Measurements from ENCODE around the gene ATOH8.

Gene ATOH8

GRCh38 chr2:85789271-85789670, 35.5 kb downstream of the ATOH8 start:
- H3K4me3 Mint-ChIP-seq = no peak overlapping the region
- H3K27ac Mint-ChIP-seq = no peak overlapping the region
- peaks cover 49% of the 10 kb centered on the region for H3K27me3 Mint-ChIP-seq
- no peaks in the 10 kb centered on the region for H3K9me3 Mint-ChIP-seq
- no peak for ATAC-seq
- peaks cover 14% of the 10 kb centered on the region for H3K4me1 Mint-ChIP-seq
- no peaks in the 10 kb centered on the region for H3K36me3 Mint-ChIP-seq

- no peaks in the 10 kb centered on the region for H3K9me3 Mint-ChIP-seq
Observed at GRCh38 chr2:85790032-85790431, 36.2 kb downstream of the ATOH8 start.

GRCh38 chr2:85790499-85791188, 36.9 kb downstream of the ATOH8 start:
- no peaks in the 10 kb centered on the region for H3K9me3 Mint-ChIP-seq
- no peak for ATAC-seq
- no peaks in the 10 kb centered on the region for H3K36me3 Mint-ChIP-seq
- H3K4me1 Mint-ChIP-seq = peaks cover 5% of the 10 kb centered on the region
- peaks cover 55% of the 10 kb centered on the region for H3K27me3 Mint-ChIP-seq
- H3K4me3 Mint-ChIP-seq = no peak overlapping the region
- H3K27ac Mint-ChIP-seq = no peak overlapping the region

More at GRCh38 chr2:85790032-85790431, 36.2 kb downstream of the ATOH8 start:
- Mint-ChIP-seq H3K4me1 (peaks cover 11% of the 10 kb centered on the region), H3K4me3 (no peak overlapping the region), H3K27me3 (peaks cover 51% of the 10 kb centered on the region), H3K36me3 (no peaks in the 10 kb centered on the region), H3K27ac (no peak overlapping the region)
- ATAC-seq = no peak

- H3K27me3 Mint-ChIP-seq = peaks cover 55% of the 10 kb centered on the region
- no peaks in the 10 kb centered on the region for H3K36me3 Mint-ChIP-seq
- H3K4me3 Mint-ChIP-seq = no peak overlapping the region
- no peaks in the 10 kb centered on the region for H3K9me3 Mint-ChIP-seq
- no peak overlapping the region for H3K27ac Mint-ChIP-seq
- no peaks in the 10 kb centered on the region for H3K4me1 Mint-ChIP-seq
- no peak for ATAC-seq
Observed at GRCh38 chr2:85791704-85792565, 38.1 kb downstream of the ATOH8 start.

GRCh38 chr2:85792783-85793441, 39.1 kb downstream of the ATOH8 start:
- Mint-ChIP-seq H3K4me3 (no peak overlapping the region), H3K9me3 (no peaks in the 10 kb centered on the region), H3K27me3 (peaks cover 55% of the 10 kb centered on the region), H3K27ac (no peak overlapping the region), H3K4me1 (no peaks in the 10 kb centered on the region), H3K36me3 (no peaks in the 10 kb centered on the region)
- no peak for ATAC-seq

- no peaks in the 10 kb centered on the region for H3K9me3 Mint-ChIP-seq
- H3K36me3 Mint-ChIP-seq = no peaks in the 10 kb centered on the region
- H3K27me3 Mint-ChIP-seq = peaks cover 57% of the 10 kb centered on the region
- no peak overlapping the region for H3K27ac Mint-ChIP-seq
- no peaks in the 10 kb centered on the region for H3K4me1 Mint-ChIP-seq
- H3K4me3 Mint-ChIP-seq = no peak overlapping the region
- no peak for ATAC-seq
Observed at GRCh38 chr2:85793584-85793983, 39.8 kb downstream of the ATOH8 start.

- Mint-ChIP-seq H3K27ac (no peak overlapping the region), H3K4me3 (no peak overlapping the region), H3K9me3 (no peaks in the 10 kb centered on the region), H3K27me3 (peaks cover 58% of the 10 kb centered on the region), H3K36me3 (no peaks in the 10 kb centered on the region), H3K4me1 (no peaks in the 10 kb centered on the region)
- ATAC-seq = no peak
Observed at GRCh38 chr2:85794038-85794441, 40.2 kb downstream of the ATOH8 start.

GRCh38 chr2:85794491-85795121, 40.8 kb downstream of the ATOH8 start:
- Mint-ChIP-seq H3K4me3 (no peak overlapping the region), H3K27ac (no peak overlapping the region), H3K4me1 (no peaks in the 10 kb centered on the region), H3K9me3 (no peaks in the 10 kb centered on the region), H3K36me3 (no peaks in the 10 kb centered on the region), H3K27me3 (peaks cover 63% of the 10 kb centered on the region)
- ATAC-seq = peak; percentile 18

- Mint-ChIP-seq H3K27me3 (peaks cover 68% of the 10 kb centered on the region), H3K4me1 (no peaks in the 10 kb centered on the region), H3K9me3 (no peaks in the 10 kb centered on the region), H3K4me3 (no peak overlapping the region), H3K27ac (no peak overlapping the region), H3K36me3 (no peaks in the 10 kb centered on the region)
- ATAC-seq = no peak
Observed at GRCh38 chr2:85795331-85796045, 41.7 kb downstream of the ATOH8 start.

- Mint-ChIP-seq H3K27ac (no peak overlapping the region), H3K9me3 (peaks cover 2% of the 10 kb centered on the region), H3K4me3 (no peak overlapping the region), H3K36me3 (no peaks in the 10 kb centered on the region), H3K4me1 (no peaks in the 10 kb centered on the region), H3K27me3 (peaks cover 68% of the 10 kb centered on the region)
- no peak for ATAC-seq
Observed at GRCh38 chr2:85796046-85796340, 42.2 kb downstream of the ATOH8 start.

GRCh38 chr2:85796341-85797262, 42.8 kb downstream of the ATOH8 start:
- no peak overlapping the region for H3K27ac Mint-ChIP-seq
- H3K27me3 Mint-ChIP-seq = peaks cover 67% of the 10 kb centered on the region
- no peak overlapping the region for H3K4me3 Mint-ChIP-seq
- ATAC-seq = no peak
- no peaks in the 10 kb centered on the region for H3K36me3 Mint-ChIP-seq
- H3K9me3 Mint-ChIP-seq = peaks cover 2% of the 10 kb centered on the region
- H3K4me1 Mint-ChIP-seq = no peaks in the 10 kb centered on the region

- Mint-ChIP-seq H3K27ac (no peak overlapping the region), H3K27me3 (peaks cover 60% of the 10 kb centered on the region), H3K36me3 (no peaks in the 10 kb centered on the region), H3K4me1 (no peaks in the 10 kb centered on the region), H3K9me3 (peaks cover 2% of the 10 kb centered on the region), H3K4me3 (no peak overlapping the region)
- ATAC-seq = no peak
Observed at GRCh38 chr2:85797263-85797660, 43.5 kb downstream of the ATOH8 start.

- Mint-ChIP-seq H3K9me3 (peaks cover 2% of the 10 kb centered on the region), H3K27me3 (peaks cover 54% of the 10 kb centered on the region), H3K27ac (no peak overlapping the region), H3K4me1 (no peaks in the 10 kb centered on the region), H3K36me3 (no peaks in the 10 kb centered on the region), H3K4me3 (no peak overlapping the region)
- ATAC-seq = no peak
Observed at GRCh38 chr2:85797921-85798320, 44.1 kb downstream of the ATOH8 start.
